MM.1S (cell line): ENCODE measurements around the gene PLA2G6.

Experiments used
- EZH2 ChIP-seq: fragments of 300-600 bp; sonication (generic); optimal IDR thresholded peaks from 2 replicates; pipeline ENCODE3; 2017; ENCODE audit warnings: low read depth, mild to moderate bottlenecking, antibody characterized with exemption, low read length, mixed read lengths
- EZH2phosphoT487 ChIP-seq: fragments of 300-600 bp; sonication (generic); IDR thresholded peaks from 2 replicates; pipeline ENCODE4 v1.6.1; 2018; ENCODE audit warnings: antibody characterized with exemption, low read length
- TF ChIP-seq, protein P1 (sequence below): fragments of 300-600 bp; sonication (generic); IDR thresholded peaks from 2 replicates; pipeline ENCODE4 v1.5.1; 2016; ENCODE audit warnings: antibody characterized with exemption, low read length, mixed read lengths

DNA sequence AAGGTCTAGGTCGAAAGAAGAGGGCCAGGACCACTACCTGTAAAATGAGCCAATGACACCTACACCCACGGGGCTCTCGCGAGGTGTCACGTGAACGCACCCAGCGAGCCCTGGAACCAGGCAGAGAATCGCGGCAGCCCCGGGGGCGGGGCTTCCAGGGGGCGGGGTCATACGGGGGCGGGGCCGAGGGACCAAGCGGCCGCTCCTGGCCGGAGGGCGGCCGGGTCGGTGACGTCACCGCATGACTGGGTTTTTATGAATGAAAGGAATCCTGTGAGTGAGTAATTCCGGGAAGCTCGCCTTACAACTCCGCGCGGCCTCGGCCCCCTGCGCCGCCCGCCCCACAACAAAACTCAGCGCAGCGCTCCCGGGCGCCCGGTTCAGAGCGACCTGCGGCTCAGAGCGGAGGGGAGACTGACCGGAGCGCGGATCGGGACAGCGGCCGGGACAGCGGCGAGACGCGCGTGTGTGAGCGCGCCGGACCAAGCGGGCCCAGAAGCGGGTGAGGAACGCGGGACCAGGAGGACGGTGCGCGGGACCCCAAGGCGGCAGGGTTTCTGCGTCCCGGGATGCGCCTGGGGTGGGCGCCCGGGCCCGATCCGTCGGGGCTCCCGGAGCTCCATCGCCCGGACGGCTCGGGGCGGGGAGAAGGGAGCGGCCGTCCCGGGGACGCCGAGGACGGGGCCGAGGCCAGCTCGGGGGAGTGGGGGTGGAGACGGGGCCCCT is 20.2 kb upstream of the PLA2G6 start, which contains the start of gene MAFF:
- TF ChIP-seq, protein P1, sequence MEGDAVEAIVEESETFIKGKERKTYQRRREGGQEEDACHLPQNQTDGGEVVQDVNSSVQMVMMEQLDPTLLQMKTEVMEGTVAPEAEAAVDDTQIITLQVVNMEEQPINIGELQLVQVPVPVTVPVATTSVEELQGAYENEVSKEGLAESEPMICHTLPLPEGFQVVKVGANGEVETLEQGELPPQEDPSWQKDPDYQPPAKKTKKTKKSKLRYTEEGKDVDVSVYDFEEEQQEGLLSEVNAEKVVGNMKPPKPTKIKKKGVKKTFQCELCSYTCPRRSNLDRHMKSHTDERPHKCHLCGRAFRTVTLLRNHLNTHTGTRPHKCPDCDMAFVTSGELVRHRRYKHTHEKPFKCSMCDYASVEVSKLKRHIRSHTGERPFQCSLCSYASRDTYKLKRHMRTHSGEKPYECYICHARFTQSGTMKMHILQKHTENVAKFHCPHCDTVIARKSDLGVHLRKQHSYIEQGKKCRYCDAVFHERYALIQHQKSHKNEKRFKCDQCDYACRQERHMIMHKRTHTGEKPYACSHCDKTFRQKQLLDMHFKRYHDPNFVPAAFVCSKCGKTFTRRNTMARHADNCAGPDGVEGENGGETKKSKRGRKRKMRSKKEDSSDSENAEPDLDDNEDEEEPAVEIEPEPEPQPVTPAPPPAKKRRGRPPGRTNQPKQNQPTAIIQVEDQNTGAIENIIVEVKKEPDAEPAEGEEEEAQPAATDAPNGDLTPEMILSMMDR: no peak
- TF ChIP-seq EZH2 (no peak), EZH2phosphoT487 (no peak)
